HL-60 (cell line): ENCODE results near the gene XK.

Experiments used
- CTCF ChIP-seq: IDR thresholded peaks from one replicate; pipeline ENCODE4 v1.5.1; 2011; ENCODE audit warnings: low read length, control low read depth, inconsistent platforms; ENCODE audit not compliant: insufficient read depth
- GABPA ChIP-seq: IDR thresholded peaks from 2 replicates; pipeline ENCODE4 v1.6.1; 2012; ENCODE audit warnings: low read depth
- POLR2AphosphoS5 ChIP-seq: IDR thresholded peaks from 2 replicates; pipeline ENCODE4 v1.6.1; 2012; ENCODE audit warnings: low read depth
- REST ChIP-seq: IDR thresholded peaks from 2 replicates; pipeline ENCODE4 v1.6.1; 2012; ENCODE audit warnings: low read depth; ENCODE audit not compliant: insufficient replicate concordance

GRCh38 chrX:37701588-37701987 lies 16.0 kb downstream of the XK start:
- TF ChIP-seq CTCF = no peak
- no peak for TF ChIP-seq POLR2AphosphoS5
- no peak for TF ChIP-seq GABPA
- TF ChIP-seq REST = no peak
